H1 (cell line): Measurements from ENCODE around the gene HACL1.

Experiments
- CTCF ChIP-seq, 3 experiments: IDR thresholded peaks; 1 replicate in 2 of 3; 2 replicates in 1 of 3; pipeline versions ENCODE4 v1.5.1 to v1.6.1; 2011; ENCODE audit warnings: low read length in 3 of 3, mild to moderate bottlenecking in 3 of 3, inconsistent platforms in 2 of 3, low read depth in 1 of 3, moderate library complexity in 1 of 3; ENCODE audit not compliant: insufficient read depth in 1 of 3; ENCODE audit errors: control extremely low read depth in 1 of 3
- EP300 ChIP-seq, 2 experiments: IDR thresholded peaks; 1 replicate in 1 of 2; 2 replicates in 1 of 2; pipeline ENCODE4 v1.6.1; 2011 to 2012; ENCODE audit warnings: low read depth in 2 of 2, low read length in 2 of 2, mild to moderate bottlenecking in 2 of 2, borderline replicate concordance in 1 of 2, inconsistent platforms in 1 of 2, moderate library complexity in 1 of 2
- GTF2F1 ChIP-seq: IDR thresholded peaks from 2 replicates; pipeline ENCODE4 v1.6.1; 2012; ENCODE audit warnings: low read depth, low read length, improper control_type of control experiment, borderline replicate concordance
- MAFK ChIP-seq: IDR thresholded peaks from 2 replicates; pipeline ENCODE4 v1.6.1; 2012; ENCODE audit warnings: low read depth, mild to moderate bottlenecking, improper control_type of control experiment, low read length
- MAX ChIP-seq: IDR thresholded peaks from 2 replicates; pipeline ENCODE4 v1.6.1; 2012; ENCODE audit warnings: inconsistent platforms
- POLR2A ChIP-seq, 2 experiments: IDR thresholded peaks; 1 replicate in 1 of 2; 2 replicates in 1 of 2; pipeline ENCODE4 v1.6.1; 2011; ENCODE audit warnings: low read depth in 2 of 2, low read length in 2 of 2, mild to moderate bottlenecking in 2 of 2; ENCODE audit errors: control extremely low read depth in 1 of 2
- POLR2AphosphoS5 ChIP-seq: IDR thresholded peaks from 2 replicates; pipeline ENCODE4 v1.6.1; 2011; ENCODE audit warnings: low read depth, low read length
- SUZ12 ChIP-seq: fragments of 200-600 bp; sonication (generic); IDR thresholded peaks from 2 replicates; pipeline ENCODE4 v1.6.1; 2012; ENCODE audit warnings: mild to moderate bottlenecking, inconsistent platforms, low read length, moderate library complexity, mixed read lengths

DNA sequence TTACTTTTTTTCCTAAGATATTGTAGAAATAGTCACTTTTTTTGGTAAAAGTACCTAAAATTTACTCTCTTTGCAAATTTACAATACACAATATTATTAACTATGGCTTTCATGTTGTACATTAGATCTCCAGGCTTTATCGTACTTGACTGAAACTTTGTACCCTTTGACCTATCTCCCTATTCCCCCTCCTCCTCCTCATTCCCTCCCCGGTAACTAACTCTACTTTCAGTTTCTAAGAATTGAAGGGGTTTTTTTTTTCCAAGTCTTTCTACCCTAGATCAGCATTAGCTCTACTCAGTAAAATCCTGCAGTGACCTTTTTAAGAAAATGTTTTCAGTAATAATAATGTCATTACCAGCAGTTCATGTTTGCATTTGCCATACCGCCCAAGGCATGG lies 10.1 kb downstream of the HACL1 start:
- TF ChIP-seq CTCF (IDR thresholded peaks at IDR 0.05; ENCODE audit: control extremely low read depth in 1 of 3, insufficient read depth in 1 of 3, low read depth in 1 of 3, low read length in 3 of 3) (no peak), POLR2AphosphoS5 (no peak), MAX (no peak), GTF2F1 (no peak), POLR2A (IDR thresholded peaks at IDR 0.05; ENCODE audit: control extremely low read depth in 1 of 2, low read depth in 2 of 2, low read length in 2 of 2) (no peak), SUZ12 (no peak), EP300 (IDR thresholded peaks at IDR 0.05; ENCODE audit: borderline replicate concordance in 1 of 2, low read depth in 2 of 2, low read length in 2 of 2) (no peak), MAFK (no peak)
